ENCODE measurements around the gene MAGI2. TPM values are rescaled to one million over a fixed set of nuclear protein-coding genes. Genes with fewer than 3 reads are reported as not detected.

Gene MAGI2
- total and polyA plus RNA-seq, 4 donors = 0.37 to 4.1 (median 1.4) TPM

- Histone ChIP-seq H3K9me3 (ENCODE audit: control insufficient read depth in 4 of 4, low read length in 3 of 4) (no peaks in the 10 kb centered on the region), H3K36me3 (ENCODE audit: control insufficient read depth in 4 of 4, insufficient read depth in 3 of 4, low read depth in 1 of 4, low read length in 3 of 4) (no peaks in the 10 kb centered on the region), H3K27ac (ENCODE audit: low read depth in 1 of 2, low read length in 2 of 2) (no peak overlapping the region), H3K4me3 (ENCODE audit: low read depth in 1 of 3, low read length in 3 of 3) (no peak overlapping the region), H3K4me1 (ENCODE audit: control insufficient read depth in 4 of 4, insufficient read depth in 4 of 4, low read length in 3 of 4) (no peaks in the 10 kb centered on the region), H3K9ac (ENCODE audit: low read depth in 1 of 2, low read length in 2 of 2) (no peak overlapping the region), H3K27me3 (ENCODE audit: control insufficient read depth in 4 of 4, insufficient read depth in 4 of 4, low read length in 3 of 4) (no peaks in the 10 kb centered on the region)
- DNase-seq (ENCODE audit: low spot score) = no peak
- 87% methylated on average over 3 of the region's 3 CpGs for WGBS
- TF ChIP-seq YY1 (IDR thresholded peaks at IDR 0.05) (no peak), FOXA2 (IDR thresholded peaks at IDR 0.05) (no peak), NR2F2 (IDR thresholded peaks at IDR 0.05) (no peak), EGR1 (IDR thresholded peaks at IDR 0.05; ENCODE audit: low read depth in 2 of 2) (no peak), MAX (IDR thresholded peaks at IDR 0.05) (no peak), RAD21 (IDR thresholded peaks at IDR 0.05) (no peak), JUND (IDR thresholded peaks at IDR 0.05) (no peak), FOXA1 (IDR thresholded peaks at IDR 0.05) (no peak), GABPA (IDR thresholded peaks at IDR 0.05 in 1 of 2, conservative IDR thresholded peaks at IDR 0.05 in 1 of 2) (no peak), ZBTB33 (IDR thresholded peaks at IDR 0.05) (no peak), HNF4G (IDR thresholded peaks at IDR 0.05) (no peak)
Observed at GRCh38 chr7:78649976-78650375, 803.5 kb downstream of the MAGI2 start.

- no peaks in the 10 kb centered on the region for H3K4me1 ChIP-seq (ENCODE audit: control insufficient read depth in 4 of 4, insufficient read depth in 4 of 4, low read length in 3 of 4)
- no peak overlapping the region for H3K9ac ChIP-seq (ENCODE audit: low read depth in 1 of 2, low read length in 2 of 2)
- WGBS = 90% methylated on average over 2 of the region's 2 CpGs
- TF ChIP-seq GABPA (IDR thresholded peaks at IDR 0.05 in 1 of 2, conservative IDR thresholded peaks at IDR 0.05 in 1 of 2) (no peak), RAD21 (IDR thresholded peaks at IDR 0.05) (no peak), FOXA1 (IDR thresholded peaks at IDR 0.05) (no peak), SP1 (IDR thresholded peaks at IDR 0.05) (no peak), TAF1 (conservative IDR thresholded peaks at IDR 0.05) (no peak), JUND (IDR thresholded peaks at IDR 0.05) (no peak)
- H3K27ac ChIP-seq (ENCODE audit: low read depth in 1 of 2, low read length in 2 of 2) = no peak overlapping the region
- no peaks in the 10 kb centered on the region for H3K9me3 ChIP-seq (ENCODE audit: control insufficient read depth in 4 of 4, low read length in 3 of 4)
- no peak overlapping the region for H3K4me3 ChIP-seq (ENCODE audit: low read depth in 1 of 3, low read length in 3 of 3)
- H3K27me3 ChIP-seq (ENCODE audit: control insufficient read depth in 4 of 4, insufficient read depth in 4 of 4, low read length in 3 of 4) = no peaks in the 10 kb centered on the region
- no peaks in the 10 kb centered on the region for H3K36me3 ChIP-seq (ENCODE audit: control insufficient read depth in 4 of 4, insufficient read depth in 3 of 4, low read depth in 1 of 4, low read length in 3 of 4)
- DNase-seq (ENCODE audit: low spot score) = no peak
Observed at GRCh38 chr7:78649236-78649635, 804.2 kb downstream of the MAGI2 start.

- no peaks in the 10 kb centered on the region for H3K27me3 ChIP-seq (ENCODE audit: control insufficient read depth in 4 of 4, insufficient read depth in 4 of 4, low read length in 3 of 4)
- H3K9ac ChIP-seq (ENCODE audit: low read depth in 1 of 2, low read length in 2 of 2) = no peak overlapping the region
- H3K36me3 ChIP-seq (ENCODE audit: control insufficient read depth in 4 of 4, insufficient read depth in 3 of 4, low read depth in 1 of 4, low read length in 3 of 4) = no peaks in the 10 kb centered on the region
- H3K9me3 ChIP-seq (ENCODE audit: control insufficient read depth in 4 of 4, low read length in 3 of 4) = no peaks in the 10 kb centered on the region
- TF ChIP-seq TAF1 (conservative IDR thresholded peaks at IDR 0.05) (no peak), EGR1 (IDR thresholded peaks at IDR 0.05; ENCODE audit: low read depth in 2 of 2) (no peak), YY1 (IDR thresholded peaks at IDR 0.05) (no peak), GABPA (IDR thresholded peaks at IDR 0.05 in 1 of 2, conservative IDR thresholded peaks at IDR 0.05 in 1 of 2) (no peak), NR2F2 (IDR thresholded peaks at IDR 0.05) (no peak), RAD21 (IDR thresholded peaks at IDR 0.05) (no peak), JUND (IDR thresholded peaks at IDR 0.05) (no peak), HNF4A (conservative IDR thresholded peaks at IDR 0.05) (no peak), MAX (IDR thresholded peaks at IDR 0.05) (no peak), ATF3 (IDR thresholded peaks at IDR 0.05) (no peak), REST (IDR thresholded peaks at IDR 0.05) (no peak)
- no peak overlapping the region for H3K27ac ChIP-seq (ENCODE audit: low read depth in 1 of 2, low read length in 2 of 2)
- no peaks in the 10 kb centered on the region for H3K4me1 ChIP-seq (ENCODE audit: control insufficient read depth in 4 of 4, insufficient read depth in 4 of 4, low read length in 3 of 4)
- DNase-seq (ENCODE audit: low spot score) = no peak
- H3K4me3 ChIP-seq (ENCODE audit: low read depth in 1 of 3, low read length in 3 of 3) = no peak overlapping the region
Observed at GRCh38 chr7:78642751-78643150, 810.7 kb downstream of the MAGI2 start.

Measured in liver (tissue), 9 donors.